Motor neuron (in vitro differentiated cells): ENCODE results near the gene HBD. TPM values are rescaled to one million over a fixed set of nuclear protein-coding genes. Genes with fewer than 3 reads are reported as not detected.

Experiments
- ATAC-seq, 8 experiments: fragments of 200-7000 bp; cut with Tn5 transposase; replicated peaks in 6 of 8; 2 replicates each; pipeline ENCODE4 v1.8.0; 2021; ENCODE audit warnings: mild to moderate bottlenecking in 8 of 8, moderate library complexity in 8 of 8
- H3K27ac ChIP-seq, 2 donors: fragments of 250-450 bp; sonication (Bioruptor Pico); 2 replicates each; pipeline ENCODE4 v1.9.0; 2021; ENCODE audit warnings: antibody characterized with exemption in 2 of 2, mild to moderate bottlenecking in 2 of 2, moderate library complexity in 1 of 2
- H3K4me1 ChIP-seq, 2 donors: fragments of 250-450 bp; sonication (Bioruptor Pico); replicated peaks in 1 of 2; 2 replicates each; pipeline ENCODE4 v1.6.1; 2021; ENCODE audit warnings: antibody characterized with exemption in 2 of 2, mild to moderate bottlenecking in 2 of 2, moderate library complexity in 1 of 2
- H3K4me3 ChIP-seq, 5 donors: fragments of 250-450 bp; sonication (Bioruptor Pico); 2 replicates each; pipeline ENCODE4 v1.9.0; 2021; ENCODE audit warnings: antibody characterized with exemption in 5 of 5, mild to moderate bottlenecking in 5 of 5, moderate library complexity in 4 of 5
- WGBS, 10 experiments: fragments of 450-650 bp; shearing (Covaris generic); methylation state at CpG; one replicate each; pipeline ENCODE4 v1.0.0; 2022; 5-methylcytosine and 5-hydroxymethylcytosine counted together
- in situ Hi-C, 9 experiments: fragments of 400-800 bp; cut with MboI; loops; one replicate each; pipeline ENCODE4 v1.15.0; 2021; ENCODE audit warnings: low sequenced_read_pairs in 9 of 9, low pct_unique_long_range_greater_than_20kb in 2 of 9; ENCODE audit not compliant: unreplicated experiment in 9 of 9
- total RNA-seq, 8 experiments: library from RNA; unstranded; fragments of 300-600 nt; gene quantifications; 2 replicates each; pipeline versions ENCODE4 v1.2.3 to v1.2.4, GENCODE V29; 2022

HBD gene
- total RNA-seq, 8 experiments from 2014 or later: 0.46 TPM; not detected in 7

DNA sequence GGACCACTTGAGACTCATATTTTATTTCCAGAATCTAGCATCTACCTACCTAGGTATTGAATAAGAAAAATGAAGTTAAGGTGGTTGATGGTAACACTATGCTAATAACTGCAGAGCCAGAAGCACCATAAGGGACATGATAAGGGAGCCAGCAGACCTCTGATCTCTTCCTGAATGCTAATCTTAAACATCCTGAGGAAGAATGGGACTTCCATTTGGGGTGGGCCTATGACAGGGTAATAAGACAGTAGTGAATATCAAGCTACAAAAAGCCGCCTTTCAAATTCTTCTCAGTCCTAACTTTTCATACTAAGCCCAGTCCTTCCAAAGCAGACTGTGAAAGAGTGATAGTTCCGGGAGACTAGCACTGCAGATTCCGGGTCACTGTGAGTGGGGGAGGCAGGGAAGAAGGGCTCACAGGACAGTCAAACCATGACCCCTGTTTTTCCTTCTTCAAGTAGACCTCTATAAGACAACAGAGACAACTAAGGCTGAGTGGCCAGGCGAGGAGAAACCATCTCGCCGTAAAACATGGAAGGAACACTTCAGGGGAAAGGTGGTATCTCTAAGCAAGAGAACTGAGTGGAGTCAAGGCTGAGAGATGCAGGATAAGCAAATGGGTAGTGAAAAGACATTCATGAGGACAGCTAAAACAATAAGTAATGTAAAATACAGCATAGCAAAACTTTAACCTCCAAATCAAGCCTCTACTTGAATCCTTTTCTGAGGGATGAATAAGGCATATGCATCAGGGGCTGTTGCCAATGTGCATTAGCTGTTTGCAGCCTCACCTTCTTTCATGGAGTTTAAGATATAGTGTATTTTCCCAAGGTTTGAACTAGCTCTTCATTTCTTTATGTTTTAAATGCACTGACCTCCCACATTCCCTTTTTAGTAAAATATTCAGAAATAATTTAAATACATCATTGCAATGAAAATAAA lies 9.5 kb downstream of the HBD start:
- WGBS, 10 experiments: 52 to 100% (median 83%) methylated on average over 1 to 5 of the region's 6 CpGs; no CpG with 5 or more reads in 2 of the 10 experiments
- no peak overlapping the region for H3K4me3 ChIP-seq
- no peaks in the 10 kb centered on the region for H3K4me1 ChIP-seq
- no peak overlapping the region for H3K27ac ChIP-seq
- in situ Hi-C loops: loop anchor here in 1 of 9 experiments (25.0 kb wide), 1 partner anchor 137 kb away; the partner anchor contains the start of gene OR51B6
- no peak for ATAC-seq

DNA sequence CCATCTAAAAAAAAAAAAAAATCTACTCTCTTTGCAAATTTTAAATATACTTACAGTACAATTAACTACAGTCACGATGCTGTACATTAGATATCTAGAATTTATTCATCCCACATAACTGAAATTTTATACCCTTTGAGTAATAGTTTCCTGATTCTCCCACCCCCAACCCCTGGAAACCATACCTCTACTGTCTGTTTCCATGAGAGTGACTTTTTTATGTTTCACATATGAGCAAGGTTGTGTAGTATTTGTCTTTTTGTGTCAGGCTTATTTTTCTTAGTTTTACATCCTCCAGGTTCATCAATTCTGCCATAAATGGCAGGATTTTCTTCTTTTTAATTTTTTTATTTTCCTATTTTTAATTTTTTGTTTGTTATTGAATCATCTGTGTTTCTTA lies 10.6 kb downstream of the HBD start:
- Histone ChIP-seq H3K27ac (no peak overlapping the region), H3K4me3 (no peak overlapping the region), H3K4me1 (no peaks in the 10 kb centered on the region)
- in situ Hi-C loops: loop anchor here in 1 of 9 experiments (25.0 kb wide), 1 partner anchor 139 kb away; the partner anchor contains the start of gene OR51B6
- WGBS, 10 experiments: 0 to 100% (median 47%) methylated on average over 1 of the region's 1 CpG; no CpG with 5 or more reads in 2 of the 10 experiments
- no peak for ATAC-seq

DNA sequence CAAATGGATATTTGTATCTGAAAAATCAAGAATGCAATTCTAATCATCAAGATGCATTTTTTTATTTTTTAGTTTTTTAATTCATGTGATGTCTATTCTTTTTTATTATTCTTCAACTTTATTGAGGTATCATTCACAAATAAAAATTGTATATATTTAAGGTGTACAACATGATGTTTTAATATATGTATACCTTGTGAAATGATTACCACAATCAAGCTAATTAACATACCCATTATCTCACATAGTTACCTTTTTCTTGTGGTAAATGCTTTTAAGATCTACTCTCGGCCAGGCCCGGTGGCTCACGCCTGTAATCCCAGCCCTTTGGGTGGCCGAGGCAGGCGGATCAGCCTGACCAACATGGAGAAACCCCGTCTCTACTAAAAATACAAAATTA lies 11.1 kb downstream of the HBD start:
- Histone ChIP-seq H3K4me3 (no peak overlapping the region), H3K4me1 (no peaks in the 10 kb centered on the region), H3K27ac (no peak overlapping the region)
- no peak for ATAC-seq
- 0 to 100% (median 70%) methylated on average over 1 to 6 of the region's 6 CpGs for WGBS, 10 experiments
- in situ Hi-C loops: loop anchor here in 1 of 9 experiments (25.0 kb wide), 1 partner anchor 139 kb away; the partner anchor contains the start of gene OR51B6

DNA sequence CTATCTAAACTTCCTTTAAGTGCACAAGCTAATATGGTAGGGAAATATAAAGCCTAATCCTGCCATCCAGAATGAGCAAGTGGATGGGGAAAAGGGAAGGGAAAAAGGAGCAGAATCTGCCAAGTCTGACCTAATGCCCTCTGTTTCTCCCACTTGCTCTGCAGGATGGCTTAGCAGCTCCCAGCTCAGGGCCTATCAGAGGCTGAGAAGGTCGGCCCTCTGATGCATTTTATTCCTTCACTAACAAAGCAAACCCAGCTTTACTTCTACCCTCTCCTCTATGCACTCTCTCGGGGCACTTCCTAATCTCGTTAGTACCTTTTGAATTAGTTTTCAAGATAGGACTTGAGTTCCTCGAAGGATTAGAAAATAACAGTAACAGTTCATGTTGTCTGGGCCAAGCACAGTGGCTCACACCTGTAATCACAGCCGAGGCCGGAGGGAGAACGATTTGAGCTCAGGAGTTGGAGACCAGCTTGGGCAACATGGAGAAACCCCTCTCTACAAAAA lies 23.9 kb downstream of the HBD start:
- no peak for ATAC-seq
- Histone ChIP-seq H3K4me1 (no peaks in the 10 kb centered on the region), H3K27ac (no peak overlapping the region), H3K4me3 (no peak overlapping the region)
- WGBS, 10 experiments: 35 to 100% (median 80%) methylated on average over 1 to 6 of the region's 7 CpGs; no CpG with 5 or more reads in 3 of the 10 experiments
- in situ Hi-C loops: loop anchor here in 1 of 9 experiments (25.0 kb wide), 1 partner anchor 152 kb away; the partner anchor contains the start of gene OR51B6

DNA sequence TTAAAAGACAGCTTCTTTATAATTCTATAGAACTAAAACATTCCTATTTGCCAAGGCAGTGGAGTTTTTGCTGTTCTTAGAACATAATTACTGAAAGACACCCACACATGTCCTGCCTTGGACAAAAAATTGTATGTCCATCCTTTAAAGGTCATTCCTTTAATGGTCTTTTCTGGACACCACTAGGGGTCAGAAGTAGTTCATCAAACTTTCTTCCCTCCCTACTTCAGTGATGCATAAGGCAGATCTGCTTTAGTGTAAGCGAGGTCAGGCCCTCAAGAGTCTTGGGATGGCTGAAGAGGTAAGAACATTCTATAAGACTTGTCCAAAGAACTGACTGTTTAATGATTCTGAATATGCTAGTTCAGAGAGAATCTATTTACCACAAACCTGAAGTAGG lies 29.5 kb downstream of the HBD start:
- H3K4me3 ChIP-seq: no peak overlapping the region
- no peak overlapping the region for H3K27ac ChIP-seq
- H3K4me1 ChIP-seq: no peaks in the 10 kb centered on the region
- in situ Hi-C loops: loop anchor here in 1 of 9 experiments (25.0 kb wide), 1 partner anchor 158 kb away; the partner anchor contains the start of gene OR51B6
- ATAC-seq: peak in 6 of 8 experiments; percentile 38 to 96 (median 70)
- WGBS, 10 experiments: 0 to 60% (median 47%) methylated on average over 1 of the region's 1 CpG; no CpG with 5 or more reads in 4 of the 10 experiments

DNA sequence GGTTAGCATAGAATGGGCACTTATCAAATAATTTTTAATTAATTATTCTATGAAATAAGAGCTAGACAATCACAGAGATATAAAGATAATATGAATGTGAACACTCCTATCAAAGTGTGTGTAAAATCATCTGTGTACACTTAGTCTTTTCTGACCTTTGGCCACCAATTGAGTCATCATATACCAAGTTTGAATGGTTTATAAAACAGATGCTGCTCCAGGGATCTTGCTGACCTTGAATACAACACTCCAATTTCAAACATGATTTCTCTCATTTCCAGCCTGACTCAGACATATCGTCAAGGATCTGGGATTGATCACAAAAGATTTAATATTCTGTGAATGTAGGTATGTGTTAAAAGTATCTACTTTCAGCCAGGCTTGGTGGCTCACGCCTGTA lies 30.9 kb downstream of the HBD start:
- no peaks in the 10 kb centered on the region for H3K4me1 ChIP-seq
- no peak overlapping the region for H3K27ac ChIP-seq
- no peak overlapping the region for H3K4me3 ChIP-seq
- WGBS, 10 experiments: 0 to 73% (median 64%) methylated on average over 1 to 2 of the region's 2 CpGs; no CpG with 5 or more reads in 4 of the 10 experiments
- in situ Hi-C loops: loop anchor here in 1 of 9 experiments (25.0 kb wide), 1 partner anchor 159 kb away; the partner anchor contains the start of gene OR51B6
- no peak for ATAC-seq

DNA sequence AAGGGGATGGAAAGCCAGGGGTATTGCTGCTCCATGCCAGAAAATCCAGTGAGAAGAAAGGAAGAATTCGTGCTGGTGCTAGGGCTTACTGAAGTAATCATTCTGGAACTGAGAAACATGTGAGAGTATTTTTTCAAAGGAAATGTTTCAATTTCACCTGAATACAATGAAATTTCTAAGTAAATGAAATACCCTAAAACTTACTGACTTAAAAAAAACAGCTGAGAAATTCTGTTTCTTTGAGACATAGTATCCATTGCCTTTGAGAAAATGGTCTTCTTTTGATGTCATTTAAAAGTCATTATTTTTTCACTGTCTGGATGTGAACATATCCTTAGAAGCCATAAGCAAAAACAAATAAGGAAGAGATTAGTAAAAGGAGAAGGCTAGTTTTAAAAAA lies 33.7 kb downstream of the HBD start, which contains the start of gene OR51V1:
Gene OR51V1, minus strand, starts transcription at position 101 of the 400 bp plus-strand sequence. Its CDS starts 0 bp downstream, at position 101.
- H3K27ac ChIP-seq: no peak within 1 kb of the TSS
- in situ Hi-C loops: loop anchor here in 1 of 9 experiments (25.0 kb wide), 1 partner anchor 162 kb away; the partner anchor contains the start of gene OR51B6
- 0 to 100% (median 63%) methylated on average over 1 of the region's 1 CpG; no CpG with 5 or more reads in 3 of the 10 experiments for WGBS, 10 experiments
- no peak for ATAC-seq
- H3K4me1 ChIP-seq: no peaks in the 10 kb centered on the region
- no peak within 1 kb of the TSS for H3K4me3 ChIP-seq

DNA sequence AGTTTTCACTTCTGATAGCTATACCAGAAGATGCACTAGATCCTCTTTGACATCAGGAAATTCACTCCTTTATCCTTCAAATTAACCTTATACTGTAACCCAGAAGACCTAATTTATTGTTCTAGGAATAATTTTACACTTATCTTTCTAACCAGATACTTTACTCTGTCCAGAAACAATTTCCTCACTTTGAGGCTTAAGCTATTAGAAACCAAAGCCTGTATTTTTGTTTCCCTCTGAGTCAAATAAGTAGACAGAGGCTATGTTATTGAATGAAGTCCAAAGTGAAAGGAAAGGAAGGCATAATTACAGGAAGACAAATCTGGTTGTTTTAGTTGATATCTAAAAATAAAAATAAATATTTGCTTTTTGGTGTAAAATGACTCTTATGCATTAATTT lies 36.0 kb downstream of the HBD start:
- ATAC-seq: no peak
- in situ Hi-C loops: no loop called here

DNA sequence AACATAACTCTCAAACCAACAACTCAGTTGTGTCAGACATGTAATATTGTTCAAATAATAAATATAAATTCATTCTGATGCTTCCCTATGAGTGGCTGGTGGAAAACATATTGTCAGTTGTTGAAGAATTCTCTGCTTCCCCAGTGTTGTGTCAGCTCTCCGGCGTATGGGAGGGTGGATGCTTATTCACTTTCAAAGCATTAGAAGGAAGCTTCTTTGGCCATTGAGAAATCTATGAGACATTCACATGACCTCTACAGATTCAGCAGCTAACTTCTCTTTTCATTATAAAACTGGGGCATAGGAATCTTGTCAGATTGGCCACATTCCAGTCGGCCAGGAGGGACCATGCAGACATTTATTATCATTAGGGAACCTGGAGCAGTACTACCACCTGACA lies 36.7 kb downstream of the HBD start:
- H3K4me1 ChIP-seq: no peaks in the 10 kb centered on the region
- ATAC-seq: no peak
- no peak overlapping the region for H3K4me3 ChIP-seq
- 0 to 97% (median 69%) methylated on average over 1 to 3 of the region's 3 CpGs; no CpG with 5 or more reads in 3 of the 10 experiments for WGBS, 10 experiments
- in situ Hi-C loops: no loop called here
- no peak overlapping the region for H3K27ac ChIP-seq

More for the DNA sequence above, 36.0 kb downstream of the HBD start:
- no peak overlapping the region for H3K27ac ChIP-seq
- no peak overlapping the region for H3K4me3 ChIP-seq
- H3K4me1 ChIP-seq: no peaks in the 10 kb centered on the region

DNA sequence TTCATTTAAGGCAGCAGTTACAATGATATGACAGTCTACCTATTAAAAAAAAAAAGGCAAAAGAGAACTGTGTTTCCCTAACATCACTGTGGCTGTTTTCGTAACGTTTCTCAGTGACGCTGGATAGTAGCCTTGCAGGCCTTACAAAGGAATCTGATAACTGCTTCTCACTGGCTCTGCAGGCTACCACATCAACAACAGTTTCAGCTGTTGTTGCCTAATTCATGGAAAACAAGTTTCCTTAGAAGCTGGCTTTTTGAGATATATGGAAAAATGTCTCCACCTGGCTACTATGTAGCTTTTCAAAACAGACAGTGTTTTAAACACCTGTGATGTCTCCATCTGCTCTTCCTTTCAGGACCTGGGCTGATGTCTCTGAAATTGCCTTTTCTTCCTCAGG lies 37.6 kb downstream of the HBD start:
- in situ Hi-C loops: no loop called here
- Histone ChIP-seq H3K4me1 (no peaks in the 10 kb centered on the region), H3K27ac (no peak overlapping the region), H3K4me3 (no peak overlapping the region)
- WGBS, 10 experiments: 40 to 90% (median 60%) methylated on average over 1 to 3 of the region's 3 CpGs; no CpG with 5 or more reads in 2 of the 10 experiments
- ATAC-seq: no peak

DNA sequence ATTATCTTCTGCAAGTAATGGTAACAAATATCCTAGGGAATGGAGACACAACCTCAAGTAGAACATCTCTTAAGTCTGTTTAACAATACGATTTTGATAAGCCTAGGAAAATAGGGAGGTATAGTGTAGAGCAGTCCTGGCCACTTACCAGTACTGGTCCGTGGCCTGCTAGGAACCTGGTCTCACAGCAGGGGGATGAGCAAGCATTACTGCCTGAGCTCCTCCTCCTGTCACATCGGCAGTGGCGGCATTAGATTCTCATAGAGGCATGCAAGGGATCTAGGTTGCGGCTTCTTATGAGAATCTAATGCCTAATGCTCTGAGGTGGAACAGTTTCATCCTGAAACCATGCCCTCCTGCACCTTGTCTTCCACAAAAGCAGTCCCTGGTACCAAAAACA lies 38.2 kb downstream of the HBD start:
- in situ Hi-C loops: no loop called here
- Histone ChIP-seq H3K27ac (no peak overlapping the region), H3K4me1 (no peaks in the 10 kb centered on the region), H3K4me3 (no peak overlapping the region)
- ATAC-seq: no peak
- WGBS, 10 experiments: 36 to 100% (median 65%) methylated on average over 1 to 4 of the region's 5 CpGs; no CpG with 5 or more reads in 4 of the 10 experiments

DNA sequence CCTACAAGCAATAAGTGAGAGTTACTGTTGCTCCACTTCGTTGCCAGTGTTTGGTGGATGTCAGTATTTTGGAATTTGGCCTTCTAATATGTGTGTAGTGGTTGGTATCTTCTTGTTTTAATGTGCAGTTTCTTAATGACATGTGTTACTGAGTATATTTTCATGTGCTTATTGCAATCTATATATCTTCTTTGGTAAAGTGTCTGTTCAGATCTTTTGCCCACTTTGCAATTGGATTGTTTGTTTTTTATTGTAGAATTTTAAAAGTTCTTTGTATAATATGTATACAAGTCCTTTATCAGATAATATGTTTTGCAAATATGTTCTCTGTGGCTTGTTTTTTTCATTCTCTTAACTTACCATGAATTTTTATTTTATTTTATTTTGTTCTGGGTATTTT lies 41.5 kb downstream of the HBD start:
- Histone ChIP-seq H3K4me3 (no peak overlapping the region), H3K4me1 (no peaks in the 10 kb centered on the region), H3K27ac (no peak overlapping the region)
- in situ Hi-C loops: no loop called here
- no peak for ATAC-seq
- 0 to 75% (median 0%) methylated on average over 1 of the region's 1 CpG; no CpG with 5 or more reads in 4 of the 10 experiments for WGBS, 10 experiments

DNA sequence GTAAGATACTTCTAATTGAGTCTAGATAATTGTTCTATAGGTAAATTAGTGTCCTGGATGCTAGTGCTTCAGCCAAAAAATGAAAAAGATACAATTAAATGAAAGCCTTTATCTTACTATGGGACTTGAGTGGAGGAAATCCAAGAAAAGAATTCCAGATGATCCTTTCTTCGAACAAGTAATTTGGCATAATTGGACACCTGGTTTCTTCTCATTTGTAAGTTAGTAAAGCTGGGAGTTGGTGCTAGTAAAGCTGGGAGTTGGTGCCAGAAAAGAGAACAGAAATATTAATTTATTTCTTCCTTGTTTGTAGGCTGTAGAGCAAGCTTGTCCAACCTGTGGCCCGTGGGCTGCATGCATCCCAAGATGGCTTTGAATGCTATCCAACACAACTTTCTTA lies 46.1 kb downstream of the HBD start:
- no peak overlapping the region for H3K27ac ChIP-seq
- H3K4me3 ChIP-seq: no peak overlapping the region
- in situ Hi-C loops: no loop called here
- ATAC-seq: no peak
- 8 to 100% (median 77%) methylated on average over 1 to 2 of the region's 2 CpGs; no CpG with 5 or more reads in 1 of the 10 experiments for whole genome bisulfite sequencing, 10 experiments
- no peaks in the 10 kb centered on the region for H3K4me1 ChIP-seq
